D721Med (cell line): ENCODE results near the gene PHACTR1.
"Not testable (repeated sequence)": the region's sequence is repeated elsewhere in the genome, so short reads cannot be mapped to it uniquely, and the experiment has no call there.

Experiments
- DNase-seq: peaks from one replicate; pipeline ENCODE4 v3.0.0; 2011; ENCODE audit warnings: low spot score; ENCODE audit not compliant: insufficient read length
- FAIRE-seq: peaks from 2 replicates; lab custom pipeline; 2011; peaks lifted over from hg19 to GRCh38; lab: Jason Lieb, UNC
- TF ChIP-seq, protein P1 (sequence below): IDR thresholded peaks from 2 replicates; pipeline ENCODE4 v1.5.1; 2012; ENCODE audit warnings: mild to moderate bottlenecking, control low read depth; ENCODE audit not compliant: insufficient read depth; ENCODE audit errors: missing control alignments

The PHACTR1 gene

DNA sequence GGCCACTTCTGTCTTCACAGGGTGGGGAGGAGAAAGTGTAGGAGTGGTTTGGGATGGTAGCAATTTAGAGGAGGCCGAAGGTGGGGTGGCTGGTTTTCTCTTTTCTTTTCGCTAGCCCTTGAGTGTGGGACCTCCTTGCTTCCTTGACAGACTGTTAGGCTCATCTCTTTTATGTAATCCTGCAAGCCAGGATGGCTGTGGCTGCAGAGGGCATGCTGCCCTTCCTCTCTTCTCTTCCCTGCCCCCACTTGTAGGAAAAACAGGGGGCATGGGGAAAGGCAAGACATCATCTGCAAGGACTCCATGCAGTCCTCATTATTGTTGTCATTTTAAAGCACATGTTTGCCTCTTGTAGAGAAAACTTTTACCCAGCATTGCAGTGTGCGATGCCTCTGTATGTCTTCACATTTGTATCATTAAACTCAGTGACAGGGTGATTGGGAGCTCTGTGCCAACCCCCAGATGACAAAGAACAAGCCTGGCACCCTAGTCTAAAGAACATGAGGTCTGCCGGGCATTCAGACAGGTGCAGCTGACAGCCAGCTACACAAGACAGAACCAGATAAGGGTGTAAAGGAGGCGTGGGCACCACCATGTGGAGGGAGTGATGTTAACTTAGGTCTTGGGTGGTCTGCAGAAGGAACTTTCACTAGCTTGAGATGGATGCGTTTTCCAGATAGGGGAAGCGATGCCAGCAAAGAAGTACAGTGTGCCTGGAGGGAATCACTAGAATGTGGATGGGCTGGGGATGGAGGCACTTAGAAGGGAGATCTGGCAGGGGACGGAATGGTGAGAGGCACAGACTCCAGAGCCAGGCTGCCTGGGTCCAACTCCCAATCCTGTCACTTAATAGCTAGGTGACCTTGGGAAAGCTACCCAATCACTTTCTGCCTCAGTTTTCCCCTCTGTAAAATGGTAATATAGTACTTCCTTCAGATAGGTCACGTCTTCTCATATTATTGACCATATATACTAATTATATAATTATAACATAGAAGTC is 404.2 kb downstream of the PHACTR1 start:
- no peak for DNase-seq

DNA sequence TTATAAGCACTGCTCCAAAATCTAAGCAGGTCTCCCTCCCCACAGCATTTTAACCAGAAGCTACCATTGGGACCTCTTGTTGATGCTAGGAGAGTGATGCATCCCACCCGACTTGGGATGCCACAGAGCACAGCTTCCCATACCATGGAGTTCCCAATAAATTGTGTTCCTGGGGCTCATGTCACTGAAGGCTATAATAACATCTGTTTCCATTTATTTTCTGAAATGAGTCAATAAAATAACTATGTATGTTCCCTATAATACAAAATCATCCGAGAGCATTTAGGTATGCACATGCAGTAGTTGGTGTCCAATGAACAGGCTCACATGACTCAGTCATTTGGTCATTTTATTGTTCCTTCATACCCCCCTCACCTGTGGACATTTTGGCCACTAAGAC is 407.6 kb downstream of the PHACTR1 start:
- TF ChIP-seq, protein P1, sequence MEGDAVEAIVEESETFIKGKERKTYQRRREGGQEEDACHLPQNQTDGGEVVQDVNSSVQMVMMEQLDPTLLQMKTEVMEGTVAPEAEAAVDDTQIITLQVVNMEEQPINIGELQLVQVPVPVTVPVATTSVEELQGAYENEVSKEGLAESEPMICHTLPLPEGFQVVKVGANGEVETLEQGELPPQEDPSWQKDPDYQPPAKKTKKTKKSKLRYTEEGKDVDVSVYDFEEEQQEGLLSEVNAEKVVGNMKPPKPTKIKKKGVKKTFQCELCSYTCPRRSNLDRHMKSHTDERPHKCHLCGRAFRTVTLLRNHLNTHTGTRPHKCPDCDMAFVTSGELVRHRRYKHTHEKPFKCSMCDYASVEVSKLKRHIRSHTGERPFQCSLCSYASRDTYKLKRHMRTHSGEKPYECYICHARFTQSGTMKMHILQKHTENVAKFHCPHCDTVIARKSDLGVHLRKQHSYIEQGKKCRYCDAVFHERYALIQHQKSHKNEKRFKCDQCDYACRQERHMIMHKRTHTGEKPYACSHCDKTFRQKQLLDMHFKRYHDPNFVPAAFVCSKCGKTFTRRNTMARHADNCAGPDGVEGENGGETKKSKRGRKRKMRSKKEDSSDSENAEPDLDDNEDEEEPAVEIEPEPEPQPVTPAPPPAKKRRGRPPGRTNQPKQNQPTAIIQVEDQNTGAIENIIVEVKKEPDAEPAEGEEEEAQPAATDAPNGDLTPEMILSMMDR = no peak
- FAIRE-seq (no peak), DNase-seq (no peak)

More for the DNA sequence above, 404.2 kb downstream of the PHACTR1 start:
- FAIRE-seq = no peak
- TF ChIP-seq, protein P1 = no peak

DNA sequence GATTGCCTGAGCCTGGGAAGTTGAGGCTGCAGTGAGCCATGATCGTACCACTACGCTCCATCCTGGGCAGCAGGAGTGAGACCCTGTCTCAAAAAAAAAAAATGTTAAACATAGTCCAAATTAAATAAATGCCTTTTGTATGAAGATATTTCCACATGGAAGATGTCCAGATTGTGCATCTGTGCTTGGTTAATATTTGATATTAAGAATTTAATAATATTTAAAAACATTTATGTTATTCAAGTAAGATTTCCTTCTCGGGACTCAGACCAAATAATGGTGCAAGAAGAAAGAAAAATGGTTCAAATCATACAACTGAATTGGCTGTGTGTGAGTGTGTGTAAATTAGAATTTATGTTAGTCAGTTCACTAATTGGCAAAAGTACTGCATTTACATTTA is 409.3 kb downstream of the PHACTR1 start:
- DNase-seq (no peak), FAIRE-seq (no peak)
- TF ChIP-seq, protein P1 = no peak

DNA sequence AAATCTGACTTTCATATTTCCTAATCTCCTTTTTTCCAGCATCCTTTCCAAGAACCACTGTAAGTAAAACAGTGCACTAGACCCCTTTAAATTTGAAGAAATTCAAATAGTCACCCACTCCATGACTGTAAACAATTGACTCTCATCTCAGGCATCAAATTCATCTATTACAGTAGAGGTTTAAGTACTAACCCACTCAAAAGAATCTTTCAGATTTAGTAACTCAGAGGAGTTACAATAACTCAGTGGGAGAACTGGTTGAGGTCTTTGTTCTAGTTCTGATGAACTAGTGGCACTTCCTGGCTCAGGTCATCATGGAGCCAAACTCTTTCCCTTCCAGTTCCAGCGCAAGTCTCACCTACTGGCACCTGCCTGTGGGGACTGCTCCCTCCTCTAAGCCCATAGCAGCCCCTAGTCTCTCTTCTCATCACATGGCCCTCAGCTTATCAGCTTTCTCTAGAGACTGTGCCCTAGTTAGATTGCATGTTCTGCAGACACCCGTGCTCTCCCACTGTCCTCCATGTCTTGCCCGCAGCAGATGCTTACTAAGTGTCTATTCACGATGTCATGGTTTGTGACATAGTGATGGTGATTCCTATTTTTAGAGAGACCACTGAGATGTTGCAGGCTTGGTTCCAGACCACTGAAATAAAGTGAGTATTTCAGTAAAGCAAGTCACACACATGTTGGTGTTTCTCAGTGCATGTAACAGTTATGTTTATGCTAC is 415.5 kb downstream of the PHACTR1 start:
- FAIRE-seq (no peak), DNase-seq (no peak)
- TF ChIP-seq, protein P1 = no peak

DNA sequence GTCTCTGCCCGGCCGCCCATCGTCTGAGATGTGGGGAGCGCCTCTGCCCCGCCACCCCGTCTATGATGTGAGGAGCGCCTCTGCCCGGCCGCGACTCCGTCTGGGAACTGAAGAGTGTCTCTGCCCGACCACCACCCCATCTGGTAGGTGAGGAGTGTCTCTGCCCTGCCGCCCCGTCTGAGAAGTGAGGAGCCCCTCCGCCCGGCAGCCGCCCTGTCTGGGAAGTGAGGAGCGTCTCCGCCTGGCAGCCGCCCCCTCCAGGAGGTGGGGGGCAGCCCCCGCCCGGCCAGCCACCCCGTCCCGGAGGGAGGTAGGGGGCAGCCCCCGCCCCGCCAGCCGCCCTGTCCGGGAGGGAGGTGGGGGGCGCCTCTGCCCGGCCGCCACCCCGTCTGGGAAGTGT is 417.3 kb downstream of the PHACTR1 start:
- not testable (repeated sequence) for DNase-seq, FAIRE-seq

DNA sequence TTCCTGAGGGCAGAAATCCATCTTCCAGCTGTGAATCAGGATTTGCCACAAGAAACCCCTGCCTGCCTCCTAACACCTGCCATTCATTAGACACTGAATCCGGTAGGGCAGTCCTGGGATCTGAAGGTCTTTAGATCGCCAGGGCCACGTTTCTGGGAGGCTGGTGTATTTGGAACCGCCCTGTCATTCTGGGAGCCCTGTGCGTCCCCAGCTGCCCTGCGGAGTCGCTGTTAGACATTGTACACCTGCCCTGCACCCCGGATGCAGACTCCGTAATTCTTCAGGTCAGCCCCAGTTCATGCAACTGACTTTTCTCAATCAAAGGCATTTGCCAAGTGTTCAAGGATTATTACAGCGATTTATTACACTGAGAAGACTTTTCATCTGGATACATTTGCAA is 418.6 kb downstream of the PHACTR1 start:
- no peak for FAIRE-seq
- TF ChIP-seq, protein P1 = no peak
- no peak for DNase-seq

DNA sequence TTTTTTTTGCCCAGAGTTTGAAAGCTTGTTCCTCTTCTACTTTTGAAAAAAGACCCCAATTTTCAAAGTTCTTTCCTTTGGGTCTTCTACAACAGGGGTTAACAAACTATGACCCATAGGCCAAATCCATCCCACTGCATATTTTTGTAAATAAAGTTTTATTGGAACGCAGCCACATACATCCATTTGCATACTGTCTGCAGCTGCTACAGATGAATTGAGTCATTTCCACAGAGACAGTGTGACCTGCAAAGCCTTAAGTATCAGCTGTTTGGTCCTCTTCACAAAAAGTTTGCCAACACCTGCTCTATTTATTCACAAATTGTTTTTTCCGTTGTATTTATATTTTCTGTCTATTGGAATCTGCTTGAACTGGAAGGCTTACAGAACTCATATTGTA is 422.6 kb downstream of the PHACTR1 start:
- no peak for FAIRE-seq
- TF ChIP-seq, protein P1 = no peak

More for the DNA sequence above, 422.6 kb downstream of the PHACTR1 start:
- no peak for DNase-seq
